Heart right ventricle (tissue), 16 donors: ENCODE measurements around the gene WAC. TPM values are rescaled to one million over a fixed set of nuclear protein-coding genes. Genes with fewer than 3 reads are reported as not detected.

Source experiments
- ATAC-seq, 8 donors: fragments of 200-7000 bp; cut with Tn5 transposase; one replicate each; pipeline ENCODE4 v1.9.1; 2020; ENCODE audit warnings: mild to moderate bottlenecking in 8 of 8, moderate library complexity in 8 of 8, moderate number of reproducible peaks in 1 of 8
- DNase-seq, 2 donors: peaks; one replicate each; pipeline ENCODE4 v3.0.0-alpha.2; 2020
- H3K27ac ChIP-seq, 10 donors: fragments of 200-600 bp; sonication (generic) in 2 of 10; one replicate each; pipeline versions ENCODE4 v1.5.0 to v1.8.0; 2020 to 2022; ENCODE audit warnings: mild to moderate bottlenecking in 3 of 10
- H3K27me3 ChIP-seq, 7 donors: fragments of 200-600 bp; one replicate each; pipeline ENCODE4 v1.8.0; 2021 to 2022; ENCODE audit warnings: mild to moderate bottlenecking in 2 of 7
- H3K36me3 ChIP-seq, 9 donors: fragments of 200-600 bp; sonication (generic) in 1 of 9; one replicate each; pipeline versions ENCODE4 v1.5.0 to v1.8.0; 2020 to 2022; ENCODE audit warnings: mild to moderate bottlenecking in 2 of 9
- H3K4me1 ChIP-seq, 9 donors: fragments of 200-600 bp; sonication (generic) in 1 of 9; one replicate each; pipeline versions ENCODE4 v1.5.0 to v1.8.0; 2020 to 2022; ENCODE audit warnings: mild to moderate bottlenecking in 4 of 9
- H3K4me3 ChIP-seq, 10 donors: fragments of 200-600 bp; sonication (generic) in 2 of 10; one replicate each; pipeline versions ENCODE4 v1.5.0 to v1.8.0; 2020 to 2022; ENCODE audit warnings: mild to moderate bottlenecking in 7 of 10, moderate library complexity in 2 of 10
- H3K9me3 ChIP-seq, 11 donors: fragments of 200-600 bp in 10 of 11; sonication (generic) in 2 of 11; one replicate each; pipeline versions ENCODE4 v1.5.0 to v1.8.0; 2013 to 2022; ENCODE audit warnings: mild to moderate bottlenecking in 2 of 11, control low read depth in 1 of 11, moderate library complexity in 1 of 11
- CTCF ChIP-seq, 9 donors: fragments of 200-600 bp; sonication (generic) in 2 of 9; IDR thresholded peaks; one replicate each; pipeline versions ENCODE4 v1.5.0 to v1.8.0; 2021 to 2022; ENCODE audit warnings: antibody characterized with exemption in 9 of 9, mild to moderate bottlenecking in 5 of 9, moderate library complexity in 1 of 9
- WGBS, 2 donors: extraction: QIAGEN DNeasy Blood & Tissue Kit; methylation state at CpG; one replicate each; pipeline ENCODE4 v1.1.7; 2013; ENCODE audit warnings: inconsistent platforms in 1 of 2; 5-methylcytosine and 5-hydroxymethylcytosine counted together
- intact Hi-C, 10 donors: fragments of 100-400 bp; cut with DNase I; formaldehyde crosslinking; loops; one replicate each; pipeline versions ENCODE4 v1.11.1 to v1.14.2; 2022
- polyA plus RNA-seq, 2 donors: library from polyadenylated mRNA; stranded (reverse); fragments of 200-250 nt; gene quantifications; one replicate each; pipeline ENCODE4 v1.2.3, GENCODE V29; 2013
- total RNA-seq, 10 donors: library from RNA; stranded (reverse); fragmentation: NEBNext Ultra II Directional in 3 of 10; extraction: Animal tissue kit (Norgen Biotek cat#: 25700) in 3 of 10; gene quantifications; one replicate each; pipeline versions ENCODE4 v1.2.1 to v1.2.4, GENCODE V29; 2021 to 2023
- donor health status: Arrhythmogenic right ventricular cardiomyopathy.
- donor health status: ischemic (EF 13 %, LVEDD 7.1; RV severe dilation, severe dysfunction).
- donor health status: healthy with polysubstance abuse.
- donor health status: DM: no; HTN: yes; CAD: no.
- donor health status: DM: no; HTN: no; CAD: no.
- donor health status: ischemic (EF 25% LVEDD 6.9; RV normal size, moderate dysfunction).
- donor health status: ischemic (EF 25% LVEDD 5.7; RV mildly dilated, moderate dysfunction).
- donor health status: healthy.
- donor health status: DM: yes; HTN: yes; CAD: no.
- donor health status: Ischemic cardiomyopathy.
- donor health status: ischemic (EF 35%, LVEDD 5.7; RV mildly dilated, moderate dysfunction).
- donor health status: nonischemic (EF 11% LVEDD 7.7; RV severe dilation, severe dysfunction).
- donor health status: DM: yes; HTN: yes; CAD: no.
- donor health status: PGD.
- donor health status: ischemic (EF 29% LVEDD 5.4; RV normal size, mild dysfunction).
- donor health status: nonischemic (EF 23%, LVEDD 6.1; RV moderate dilation, normal function).

The WAC gene
- total and polyA plus RNA-seq, 12 donors, result 17.4 to 134 (median 93.9) TPM

GRCh38 chr10:28578454-28578853 lies 45.5 kb downstream of the WAC start:
- Histone ChIP-seq H3K27me3 (no peaks in the 10 kb centered on the region), H3K9me3 (no peaks in the 10 kb centered on the region), H3K36me3 (peaks cover 0 to 59% (median 0%) of the 10 kb centered on the region in 9 donors), H3K4me3 (no peak overlapping the region), H3K4me1 (peaks cover 6 to 97% (median 91%) of the 10 kb centered on the region in 9 donors), H3K27ac (no peak overlapping the region)
- no peak for TF ChIP-seq CTCF (IDR thresholded peaks at IDR 0.05)
- DNase-seq (no peak), ATAC-seq (no peak)
- WGBS, 2 donors, result 88 to 94% methylated on average over 2 of the region's 2 CpGs
- intact Hi-C loops, result no loop called here

- Histone ChIP-seq H3K36me3 (peaks cover 0 to 64% (median 12%) of the 10 kb centered on the region in 9 donors), H3K27me3 (no peaks in the 10 kb centered on the region), H3K27ac (no peak overlapping the region), H3K9me3 (no peaks in the 10 kb centered on the region), H3K4me1 (peaks cover 3 to 83% (median 71%) of the 10 kb centered on the region in 9 donors), H3K4me3 (no peak overlapping the region)
- intact Hi-C loops, result no loop called here
- WGBS, 2 donors, result 96 to 100% methylated on average over 1 of the region's 1 CpG
- TF ChIP-seq CTCF (IDR thresholded peaks at IDR 0.05), result no peak
- no peak for DNase-seq
- no peak for ATAC-seq
Measured at GRCh38 chr10:28580825-28581224, 47.9 kb downstream of the WAC start.

- Histone ChIP-seq H3K9me3 (no peaks in the 10 kb centered on the region), H3K27ac (no peak overlapping the region), H3K4me1 (peaks cover 0 to 81% (median 71%) of the 10 kb centered on the region in 9 donors), H3K27me3 (no peaks in the 10 kb centered on the region), H3K4me3 (no peak overlapping the region), H3K36me3 (peaks cover 0 to 75% (median 12%) of the 10 kb centered on the region in 9 donors)
- TF ChIP-seq CTCF (IDR thresholded peaks at IDR 0.05), result no peak
- ATAC-seq (no peak), DNase-seq (no peak)
- intact Hi-C loops, result no loop called here
- WGBS, 2 donors, result 50 to 63% methylated on average over 2 of the region's 2 CpGs
Measured at GRCh38 chr10:28581916-28582315, 49.0 kb downstream of the WAC start.

- ATAC-seq (no peak), DNase-seq (no peak)
- intact Hi-C loops, result loop anchor here in 6 of 10 donors (5.0 kb wide), 2 partner anchors 53 to 153 kb away; partner anchors contain the start of gene WAC (in 2 of the 6)
- Histone ChIP-seq H3K36me3 (peaks cover 0 to 81% (median 15%) of the 10 kb centered on the region in 9 donors), H3K9me3 (no peaks in the 10 kb centered on the region), H3K4me1 (peaks cover 0 to 80% (median 62%) of the 10 kb centered on the region in 9 donors), H3K27me3 (no peaks in the 10 kb centered on the region), H3K27ac (no peak overlapping the region), H3K4me3 (no peak overlapping the region)
- TF ChIP-seq CTCF (IDR thresholded peaks at IDR 0.05), result no peak
- WGBS, 2 donors, result 68 to 73% methylated on average over 6 of the region's 6 CpGs
Measured at GRCh38 chr10:28585076-28585475, 52.2 kb downstream of the WAC start.
